ENCODE measurements around the gene ATP10D. TPM values are rescaled to one million over a fixed set of nuclear protein-coding genes. Genes with fewer than 3 reads are reported as not detected.

The ATP10D gene
- total RNA-seq, 1 experiment from 2014 or later: 2.0 TPM

- no peaks in the 10 kb centered on the region for H3K9me3 ChIP-seq
- H3K4me3 ChIP-seq: no peak overlapping the region
- H3K27me3 ChIP-seq: no peaks in the 10 kb centered on the region
- no peak for DNase-seq
- H3K36me3 ChIP-seq: no peaks in the 10 kb centered on the region
These were observed 113.2 kb downstream of the ATP10D start for GRCh38 chr4:47598320-47598719.

GRCh38 chr4:47598896-47599295 lies 113.8 kb downstream of the ATP10D start:
- H3K36me3 ChIP-seq: no peaks in the 10 kb centered on the region
- no peak overlapping the region for H3K4me3 ChIP-seq
- no peaks in the 10 kb centered on the region for H3K9me3 ChIP-seq
- H3K27me3 ChIP-seq: no peaks in the 10 kb centered on the region
- DNase-seq: no peak

GRCh38 chr4:47606482-47606881 lies 121.4 kb downstream of the ATP10D start:
- DNase-seq: no peak
- H3K4me3 ChIP-seq: no peak overlapping the region
- no peaks in the 10 kb centered on the region for H3K27me3 ChIP-seq
- H3K36me3 ChIP-seq: no peaks in the 10 kb centered on the region
- no peaks in the 10 kb centered on the region for H3K9me3 ChIP-seq

- DNase-seq: no peak
- Histone ChIP-seq H3K36me3 (no peaks in the 10 kb centered on the region), H3K4me3 (no peak overlapping the region), H3K27me3 (no peaks in the 10 kb centered on the region), H3K9me3 (no peaks in the 10 kb centered on the region)
These were observed 127.3 kb downstream of the ATP10D start for GRCh38 chr4:47612116-47613023.

- no peaks in the 10 kb centered on the region for H3K27me3 ChIP-seq
- no peaks in the 10 kb centered on the region for H3K9me3 ChIP-seq
- H3K36me3 ChIP-seq: no peaks in the 10 kb centered on the region
- DNase-seq: no peak
- H3K4me3 ChIP-seq: no peak overlapping the region
These were observed 130.3 kb downstream of the ATP10D start for GRCh38 chr4:47615385-47615784.

- H3K9me3 ChIP-seq: no peaks in the 10 kb centered on the region
- no peak overlapping the region for H3K4me3 ChIP-seq
- no peaks in the 10 kb centered on the region for H3K27me3 ChIP-seq
- no peak for DNase-seq
- H3K36me3 ChIP-seq: no peaks in the 10 kb centered on the region
These were observed 132.5 kb downstream of the ATP10D start for GRCh38 chr4:47617607-47618006.

GRCh38 chr4:47619691-47620090 lies 134.6 kb downstream of the ATP10D start:
- no peaks in the 10 kb centered on the region for H3K9me3 ChIP-seq
- no peaks in the 10 kb centered on the region for H3K27me3 ChIP-seq
- H3K36me3 ChIP-seq: no peaks in the 10 kb centered on the region
- H3K4me3 ChIP-seq: no peak overlapping the region
- DNase-seq: no peak

- no peak overlapping the region for H3K4me3 ChIP-seq
- no peaks in the 10 kb centered on the region for H3K36me3 ChIP-seq
- no peak for DNase-seq
- H3K9me3 ChIP-seq: no peaks in the 10 kb centered on the region
- no peaks in the 10 kb centered on the region for H3K27me3 ChIP-seq
These were observed 136.1 kb downstream of the ATP10D start for GRCh38 chr4:47621181-47621580.

- DNase-seq: no peak
- Histone ChIP-seq H3K9me3 (no peaks in the 10 kb centered on the region), H3K4me3 (no peak overlapping the region), H3K36me3 (no peaks in the 10 kb centered on the region), H3K27me3 (no peaks in the 10 kb centered on the region)
These were observed 139.0 kb downstream of the ATP10D start for GRCh38 chr4:47624031-47624441.

- DNase-seq: no peak
- Histone ChIP-seq H3K36me3 (no peaks in the 10 kb centered on the region), H3K4me3 (no peak overlapping the region), H3K9me3 (no peaks in the 10 kb centered on the region), H3K27me3 (no peaks in the 10 kb centered on the region)
These were observed 146.1 kb downstream of the ATP10D start for GRCh38 chr4:47631161-47631560.

GRCh38 chr4:47639531-47639930 lies 154.5 kb downstream of the ATP10D start:
- Histone ChIP-seq H3K9me3 (no peaks in the 10 kb centered on the region), H3K4me3 (no peak overlapping the region), H3K27me3 (no peaks in the 10 kb centered on the region), H3K36me3 (no peaks in the 10 kb centered on the region)
- DNase-seq: peak; percentile 1

GRCh38 chr4:47640911-47641310 lies 155.8 kb downstream of the ATP10D start:
- Histone ChIP-seq H3K9me3 (no peaks in the 10 kb centered on the region), H3K36me3 (no peaks in the 10 kb centered on the region), H3K4me3 (no peak overlapping the region), H3K27me3 (no peaks in the 10 kb centered on the region)
- no peak for DNase-seq

GRCh38 chr4:47641755-47642154 lies 156.7 kb downstream of the ATP10D start:
- Histone ChIP-seq H3K36me3 (no peaks in the 10 kb centered on the region), H3K9me3 (no peaks in the 10 kb centered on the region)
- DNase-seq: no peak

GRCh38 chr4:47642191-47642830 lies 157.2 kb downstream of the ATP10D start:
- DNase-seq: no peak
- H3K27me3 ChIP-seq: no peaks in the 10 kb centered on the region
- H3K9me3 ChIP-seq: no peaks in the 10 kb centered on the region
- no peak overlapping the region for H3K4me3 ChIP-seq
- no peaks in the 10 kb centered on the region for H3K36me3 ChIP-seq

More at GRCh38 chr4:47641755-47642154, 156.7 kb downstream of the ATP10D start:
- no peak overlapping the region for H3K4me3 ChIP-seq
- H3K27me3 ChIP-seq: no peaks in the 10 kb centered on the region
